Ishikawa (cell line): ENCODE results near the gene KCNK7.

Experiments
- EP300 ChIP-seq: IDR thresholded peaks from 2 replicates; pipeline ENCODE4 v1.6.1; 2012; ENCODE audit warnings: borderline replicate concordance
- MAX ChIP-seq: IDR thresholded peaks from 2 replicates; pipeline ENCODE4 v1.6.1; 2012
- NFIC ChIP-seq: IDR thresholded peaks from 2 replicates; pipeline ENCODE4 v1.6.1; 2012
- RAD21 ChIP-seq: IDR thresholded peaks from 2 replicates; pipeline ENCODE4 v1.6.1; 2012; ENCODE audit warnings: low read depth
- TF ChIP-seq, protein P1 (sequence below): IDR thresholded peaks from 2 replicates; pipeline ENCODE4 v1.6.1; 2012
- TF ChIP-seq, protein P2 (sequence below): IDR thresholded peaks from 2 replicates; pipeline ENCODE4 v1.6.1; 2012; ENCODE audit warnings: low read depth, mild to moderate bottlenecking

DNA sequence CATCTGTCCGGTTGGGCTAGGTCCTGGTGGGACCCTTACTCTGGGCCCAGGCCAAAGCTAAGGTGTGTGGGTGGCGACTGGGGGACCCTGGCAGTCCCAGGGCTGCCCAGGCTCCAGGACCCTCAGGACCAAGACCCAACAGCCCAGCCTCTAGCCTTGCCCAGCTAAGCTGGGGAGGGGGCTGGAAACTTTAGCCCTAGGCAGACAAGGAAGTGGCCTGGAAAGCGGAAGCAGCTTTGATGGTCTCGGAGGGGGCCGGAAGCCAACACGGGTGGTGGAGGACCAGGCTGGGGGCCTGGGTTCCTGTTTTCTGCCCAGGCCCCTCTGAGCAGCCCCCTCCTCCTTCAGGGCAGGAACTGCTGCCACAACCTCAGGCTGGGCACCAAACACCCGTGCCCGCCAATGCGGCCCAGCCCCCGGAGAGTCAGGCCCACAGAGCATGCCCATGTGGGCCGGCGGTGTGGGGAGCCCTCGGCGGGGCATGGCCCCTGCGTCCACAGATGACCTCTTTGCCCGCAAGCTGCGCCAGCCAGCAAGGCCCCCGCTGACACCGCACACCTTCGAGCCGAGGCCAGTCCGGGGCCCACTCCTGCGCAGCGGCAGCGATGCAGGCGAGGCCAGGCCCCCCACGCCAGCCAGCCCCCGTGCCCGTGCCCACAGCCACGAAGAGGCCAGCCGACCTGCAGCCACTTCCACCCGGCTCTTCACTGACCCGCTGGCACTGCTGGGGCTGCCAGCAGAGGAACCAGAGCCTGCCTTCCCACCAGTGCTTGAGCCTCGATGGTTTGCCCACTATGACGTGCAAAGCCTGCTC, 45.1 kb upstream of the KCNK7 start:
- TF ChIP-seq MAX: no peak
- TF ChIP-seq, protein P1, sequence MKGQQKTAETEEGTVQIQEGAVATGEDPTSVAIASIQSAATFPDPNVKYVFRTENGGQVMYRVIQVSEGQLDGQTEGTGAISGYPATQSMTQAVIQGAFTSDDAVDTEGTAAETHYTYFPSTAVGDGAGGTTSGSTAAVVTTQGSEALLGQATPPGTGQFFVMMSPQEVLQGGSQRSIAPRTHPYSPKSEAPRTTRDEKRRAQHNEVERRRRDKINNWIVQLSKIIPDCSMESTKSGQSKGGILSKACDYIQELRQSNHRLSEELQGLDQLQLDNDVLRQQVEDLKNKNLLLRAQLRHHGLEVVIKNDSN: no peak
- TF ChIP-seq, protein P2, sequence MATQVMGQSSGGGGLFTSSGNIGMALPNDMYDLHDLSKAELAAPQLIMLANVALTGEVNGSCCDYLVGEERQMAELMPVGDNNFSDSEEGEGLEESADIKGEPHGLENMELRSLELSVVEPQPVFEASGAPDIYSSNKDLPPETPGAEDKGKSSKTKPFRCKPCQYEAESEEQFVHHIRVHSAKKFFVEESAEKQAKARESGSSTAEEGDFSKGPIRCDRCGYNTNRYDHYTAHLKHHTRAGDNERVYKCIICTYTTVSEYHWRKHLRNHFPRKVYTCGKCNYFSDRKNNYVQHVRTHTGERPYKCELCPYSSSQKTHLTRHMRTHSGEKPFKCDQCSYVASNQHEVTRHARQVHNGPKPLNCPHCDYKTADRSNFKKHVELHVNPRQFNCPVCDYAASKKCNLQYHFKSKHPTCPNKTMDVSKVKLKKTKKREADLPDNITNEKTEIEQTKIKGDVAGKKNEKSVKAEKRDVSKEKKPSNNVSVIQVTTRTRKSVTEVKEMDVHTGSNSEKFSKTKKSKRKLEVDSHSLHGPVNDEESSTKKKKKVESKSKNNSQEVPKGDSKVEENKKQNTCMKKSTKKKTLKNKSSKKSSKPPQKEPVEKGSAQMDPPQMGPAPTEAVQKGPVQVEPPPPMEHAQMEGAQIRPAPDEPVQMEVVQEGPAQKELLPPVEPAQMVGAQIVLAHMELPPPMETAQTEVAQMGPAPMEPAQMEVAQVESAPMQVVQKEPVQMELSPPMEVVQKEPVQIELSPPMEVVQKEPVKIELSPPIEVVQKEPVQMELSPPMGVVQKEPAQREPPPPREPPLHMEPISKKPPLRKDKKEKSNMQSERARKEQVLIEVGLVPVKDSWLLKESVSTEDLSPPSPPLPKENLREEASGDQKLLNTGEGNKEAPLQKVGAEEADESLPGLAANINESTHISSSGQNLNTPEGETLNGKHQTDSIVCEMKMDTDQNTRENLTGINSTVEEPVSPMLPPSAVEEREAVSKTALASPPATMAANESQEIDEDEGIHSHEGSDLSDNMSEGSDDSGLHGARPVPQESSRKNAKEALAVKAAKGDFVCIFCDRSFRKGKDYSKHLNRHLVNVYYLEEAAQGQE: no peak
- TF ChIP-seq RAD21: no peak
- no peak for TF ChIP-seq NFIC
- TF ChIP-seq EP300: no peak
